ENCODE results near the gene PGGHG. TPM values are rescaled to one million over a fixed set of nuclear protein-coding genes. Genes with fewer than 3 reads are reported as not detected.
A peak's percentile ranks its signal among the peaks of the same experiment; 100 is the strongest.

Gene PGGHG
- polyA plus RNA-seq, 2 donors, result 10.3 to 38.9 TPM

GRCh38 chr11:278001-278951 is 10.7 kb upstream of the PGGHG start, which contains the start of gene NLRP6:
Gene NLRP6 (plus strand): TSS chr11:278407. CDS start chr11:278570, 163 bp downstream.
- H3K27ac ChIP-seq (ENCODE audit: low read depth in 2 of 2, low read length in 1 of 2), result no peak within 1 kb of the TSS
- H3K27me3 ChIP-seq (ENCODE audit: control insufficient read depth in 1 of 2, insufficient read depth in 2 of 2, low read length in 2 of 2), result peaks cover 0 to 25% of the 10 kb centered on the region in 2 donors
- no peaks in the 10 kb centered on the region for H3K36me3 ChIP-seq (ENCODE audit: control insufficient read depth in 2 of 2, insufficient read depth in 2 of 2, low read length in 1 of 2)
- H3K4me3 ChIP-seq (ENCODE audit: low read depth in 1 of 2, low read length in 2 of 2), result peak within 1 kb of the TSS; percentile 23 to 29
- H3K9me3 ChIP-seq (ENCODE audit: control insufficient read depth in 2 of 2, insufficient read depth in 1 of 2, low read depth in 1 of 2, low read length in 1 of 2), result no peaks in the 10 kb centered on the region
- H3K4me1 ChIP-seq (ENCODE audit: control insufficient read depth in 2 of 2, insufficient read depth in 2 of 2, low read length in 1 of 2), result peaks cover 7 to 22% of the 10 kb centered on the region in 2 donors
- 73 to 75% methylated on average over 21 of the region's 21 CpGs for WGBS, 2 donors

- H3K36me3 ChIP-seq (ENCODE audit: control insufficient read depth in 2 of 2, insufficient read depth in 2 of 2, low read length in 1 of 2), result no peaks in the 10 kb centered on the region
- no peaks in the 10 kb centered on the region for H3K9me3 ChIP-seq (ENCODE audit: control insufficient read depth in 2 of 2, insufficient read depth in 1 of 2, low read depth in 1 of 2, low read length in 1 of 2)
- H3K4me3 ChIP-seq (ENCODE audit: low read depth in 1 of 2, low read length in 2 of 2), result peak overlapping the region; percentile 23 to 29
- peaks cover 7 to 22% of the 10 kb centered on the region in 2 donors for H3K4me1 ChIP-seq (ENCODE audit: control insufficient read depth in 2 of 2, insufficient read depth in 2 of 2, low read length in 1 of 2)
- WGBS, 2 donors, result 12% methylated on average over 89 to 97 of the region's 97 CpGs
- H3K27ac ChIP-seq (ENCODE audit: low read depth in 2 of 2, low read length in 1 of 2), result no peak overlapping the region
- H3K27me3 ChIP-seq (ENCODE audit: control insufficient read depth in 1 of 2, insufficient read depth in 2 of 2, low read length in 2 of 2), result peaks cover 0 to 25% of the 10 kb centered on the region in 2 donors
Observed at GRCh38 chr11:279040-279965, 9.6 kb upstream of the PGGHG start.

- Histone ChIP-seq H3K4me1 (ENCODE audit: control insufficient read depth in 2 of 2, insufficient read depth in 2 of 2, low read length in 1 of 2) (peaks cover 7 to 22% of the 10 kb centered on the region in 2 donors), H3K27ac (ENCODE audit: low read depth in 2 of 2, low read length in 1 of 2) (no peak overlapping the region), H3K9me3 (ENCODE audit: control insufficient read depth in 2 of 2, insufficient read depth in 1 of 2, low read depth in 1 of 2, low read length in 1 of 2) (no peaks in the 10 kb centered on the region), H3K36me3 (ENCODE audit: control insufficient read depth in 2 of 2, insufficient read depth in 2 of 2, low read length in 1 of 2) (no peaks in the 10 kb centered on the region), H3K4me3 (ENCODE audit: low read depth in 1 of 2, low read length in 2 of 2) (peak overlapping the region; percentile 23 to 31), H3K27me3 (ENCODE audit: control insufficient read depth in 1 of 2, insufficient read depth in 2 of 2, low read length in 2 of 2) (peaks cover 0 to 25% of the 10 kb centered on the region in 2 donors)
- 2% methylated on average over 83 to 85 of the region's 85 CpGs for WGBS, 2 donors
Observed at GRCh38 chr11:279966-280705, 8.8 kb upstream of the PGGHG start.

- H3K36me3 ChIP-seq (ENCODE audit: control insufficient read depth in 2 of 2, insufficient read depth in 2 of 2, low read length in 1 of 2), result no peaks in the 10 kb centered on the region
- H3K4me1 ChIP-seq (ENCODE audit: control insufficient read depth in 2 of 2, insufficient read depth in 2 of 2, low read length in 1 of 2), result peaks cover 7 to 22% of the 10 kb centered on the region in 2 donors
- H3K9me3 ChIP-seq (ENCODE audit: control insufficient read depth in 2 of 2, insufficient read depth in 1 of 2, low read depth in 1 of 2, low read length in 1 of 2), result no peaks in the 10 kb centered on the region
- 6 to 7% methylated on average over 77 to 79 of the region's 79 CpGs for WGBS, 2 donors
- H3K27me3 ChIP-seq (ENCODE audit: control insufficient read depth in 1 of 2, insufficient read depth in 2 of 2, low read length in 2 of 2), result peaks cover 0 to 25% of the 10 kb centered on the region in 2 donors
- no peak overlapping the region for H3K27ac ChIP-seq (ENCODE audit: low read depth in 2 of 2, low read length in 1 of 2)
- peak overlapping the region; percentile 23 to 31 for H3K4me3 ChIP-seq (ENCODE audit: low read depth in 1 of 2, low read length in 2 of 2)
Observed at GRCh38 chr11:280706-281485, 8.0 kb upstream of the PGGHG start.

GRCh38 chr11:281486-282161 is 7.3 kb upstream of the PGGHG start:
- Histone ChIP-seq H3K4me3 (ENCODE audit: low read depth in 1 of 2, low read length in 2 of 2) (peak overlapping the region in 1 of 2 donors; percentile 23), H3K9me3 (ENCODE audit: control insufficient read depth in 2 of 2, insufficient read depth in 1 of 2, low read depth in 1 of 2, low read length in 1 of 2) (no peaks in the 10 kb centered on the region), H3K36me3 (ENCODE audit: control insufficient read depth in 2 of 2, insufficient read depth in 2 of 2, low read length in 1 of 2) (no peaks in the 10 kb centered on the region), H3K27me3 (ENCODE audit: control insufficient read depth in 1 of 2, insufficient read depth in 2 of 2, low read length in 2 of 2) (peaks cover 0 to 25% of the 10 kb centered on the region in 2 donors), H3K27ac (ENCODE audit: low read depth in 2 of 2, low read length in 1 of 2) (no peak overlapping the region), H3K4me1 (ENCODE audit: control insufficient read depth in 2 of 2, insufficient read depth in 2 of 2, low read length in 1 of 2) (peaks cover 7 to 22% of the 10 kb centered on the region in 2 donors)
- WGBS, 2 donors, result 29 to 31% methylated on average over 26 of the region's 26 CpGs

- no peaks in the 10 kb centered on the region for H3K9me3 ChIP-seq (ENCODE audit: control insufficient read depth in 2 of 2, insufficient read depth in 1 of 2, low read depth in 1 of 2, low read length in 1 of 2)
- no peak overlapping the region for H3K27ac ChIP-seq (ENCODE audit: low read depth in 2 of 2, low read length in 1 of 2)
- no peak overlapping the region for H3K4me3 ChIP-seq (ENCODE audit: low read depth in 1 of 2, low read length in 2 of 2)
- peaks cover 7 to 22% of the 10 kb centered on the region in 2 donors for H3K4me1 ChIP-seq (ENCODE audit: control insufficient read depth in 2 of 2, insufficient read depth in 2 of 2, low read length in 1 of 2)
- no peaks in the 10 kb centered on the region for H3K36me3 ChIP-seq (ENCODE audit: control insufficient read depth in 2 of 2, insufficient read depth in 2 of 2, low read length in 1 of 2)
- 51 to 64% methylated on average over 4 of the region's 4 CpGs for WGBS, 2 donors
- H3K27me3 ChIP-seq (ENCODE audit: control insufficient read depth in 1 of 2, insufficient read depth in 2 of 2, low read length in 2 of 2), result peaks cover 0 to 25% of the 10 kb centered on the region in 2 donors
Observed at GRCh38 chr11:282171-282570, 6.8 kb upstream of the PGGHG start.

GRCh38 chr11:282630-283360 is 6.1 kb upstream of the PGGHG start:
- H3K4me3 ChIP-seq (ENCODE audit: low read depth in 1 of 2, low read length in 2 of 2), result no peak overlapping the region
- peaks cover 0 to 25% of the 10 kb centered on the region in 2 donors for H3K27me3 ChIP-seq (ENCODE audit: control insufficient read depth in 1 of 2, insufficient read depth in 2 of 2, low read length in 2 of 2)
- H3K4me1 ChIP-seq (ENCODE audit: control insufficient read depth in 2 of 2, insufficient read depth in 2 of 2, low read length in 1 of 2), result peaks cover 7 to 25% of the 10 kb centered on the region in 2 donors
- no peaks in the 10 kb centered on the region for H3K9me3 ChIP-seq (ENCODE audit: control insufficient read depth in 2 of 2, insufficient read depth in 1 of 2, low read depth in 1 of 2, low read length in 1 of 2)
- no peak overlapping the region for H3K27ac ChIP-seq (ENCODE audit: low read depth in 2 of 2, low read length in 1 of 2)
- H3K36me3 ChIP-seq (ENCODE audit: control insufficient read depth in 2 of 2, insufficient read depth in 2 of 2, low read length in 1 of 2), result no peaks in the 10 kb centered on the region
- 50 to 65% methylated on average over 10 to 12 of the region's 13 CpGs for WGBS, 2 donors

Measured in esophagus (tissue), 2 donors.